GM19351 (cell line): Measurements from ENCODE around the gene KNSTRN.
A peak's percentile ranks its signal among the peaks of the same experiment; 100 is the strongest.

ENCODE experiments used
- ATAC-seq: cut with Tn5 transposase; IDR thresholded peaks from one replicate; pipeline ENCODE4 v1.9.1; 2021; ENCODE audit warnings: mild to moderate bottlenecking, moderate library complexity; ENCODE audit not compliant: unreplicated experiment

KNSTRN gene

GRCh38 chr15:40392986-40393948 is 10.7 kb downstream of the KNSTRN start:
- ATAC-seq = no peak

DNA sequence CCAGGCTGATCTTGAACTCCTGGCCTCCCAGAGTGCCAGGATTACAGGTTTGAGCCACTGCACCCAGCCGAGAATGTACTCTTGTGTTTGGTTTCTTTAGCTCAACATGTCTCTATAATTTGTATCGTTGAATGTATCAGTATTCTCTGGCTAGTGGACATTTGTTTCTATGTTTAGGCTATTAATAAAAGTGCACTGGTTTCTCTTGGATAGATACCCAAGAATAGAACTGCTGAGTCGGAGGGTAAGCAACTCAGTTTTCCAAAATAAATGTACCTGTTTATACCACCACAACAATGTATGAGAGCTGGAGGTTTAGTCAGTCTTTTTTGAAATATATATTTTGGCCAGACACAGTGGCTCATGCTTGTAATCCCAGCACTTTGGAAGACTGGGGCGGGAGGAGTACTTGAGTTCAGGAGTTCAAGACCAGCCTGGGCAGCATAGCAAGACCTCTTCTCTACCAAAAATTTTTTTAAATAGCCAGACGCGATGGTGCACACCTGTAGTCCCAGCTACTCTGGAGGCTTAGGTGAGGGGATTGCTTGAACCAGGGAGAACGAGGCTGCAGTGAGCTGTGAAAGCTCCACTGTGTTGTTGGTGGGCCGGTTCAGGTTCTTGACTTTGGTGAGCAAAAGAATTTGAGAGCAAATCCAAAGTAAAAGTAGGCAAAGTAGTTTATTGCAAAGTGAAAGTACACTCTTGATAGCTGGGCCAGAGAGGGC is 15.3 kb downstream of the KNSTRN start:
- no peak for ATAC-seq

DNA sequence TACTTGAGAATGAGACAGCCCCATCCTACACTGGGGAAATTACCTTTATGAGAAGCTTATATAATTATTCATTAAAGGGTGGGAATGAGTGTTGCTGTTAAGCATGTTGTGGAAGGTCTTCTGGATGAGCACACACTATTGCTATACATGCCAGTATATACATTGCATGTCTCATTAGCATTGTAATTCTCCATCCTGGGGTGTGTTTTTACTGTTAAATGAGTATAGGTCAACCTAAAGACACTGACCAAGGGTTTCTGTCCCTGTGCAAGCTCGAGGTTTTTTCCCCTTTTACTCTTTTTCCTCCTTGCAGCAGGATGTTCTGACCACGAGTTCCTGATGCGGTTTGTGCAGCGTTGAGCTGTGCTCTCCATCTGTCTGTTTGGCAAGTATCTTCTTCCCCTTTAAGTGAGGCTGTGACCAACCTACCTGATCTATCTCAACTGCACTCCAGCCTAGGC is 15.9 kb downstream of the KNSTRN start:
- ATAC-seq = peak; percentile 84

- ATAC-seq = no peak
These were observed 16.8 kb downstream of the KNSTRN start for GRCh38 chr15:40399370-40399769.

GRCh38 chr15:40405501-40406381 is 23.2 kb downstream of the KNSTRN start, which contains the start of gene IVD:
Gene IVD, plus strand, starts transcription at chr15:40405795. Its CDS starts 33 bp downstream, at chr15:40405828.
- ATAC-seq = peak; percentile 76

DNA sequence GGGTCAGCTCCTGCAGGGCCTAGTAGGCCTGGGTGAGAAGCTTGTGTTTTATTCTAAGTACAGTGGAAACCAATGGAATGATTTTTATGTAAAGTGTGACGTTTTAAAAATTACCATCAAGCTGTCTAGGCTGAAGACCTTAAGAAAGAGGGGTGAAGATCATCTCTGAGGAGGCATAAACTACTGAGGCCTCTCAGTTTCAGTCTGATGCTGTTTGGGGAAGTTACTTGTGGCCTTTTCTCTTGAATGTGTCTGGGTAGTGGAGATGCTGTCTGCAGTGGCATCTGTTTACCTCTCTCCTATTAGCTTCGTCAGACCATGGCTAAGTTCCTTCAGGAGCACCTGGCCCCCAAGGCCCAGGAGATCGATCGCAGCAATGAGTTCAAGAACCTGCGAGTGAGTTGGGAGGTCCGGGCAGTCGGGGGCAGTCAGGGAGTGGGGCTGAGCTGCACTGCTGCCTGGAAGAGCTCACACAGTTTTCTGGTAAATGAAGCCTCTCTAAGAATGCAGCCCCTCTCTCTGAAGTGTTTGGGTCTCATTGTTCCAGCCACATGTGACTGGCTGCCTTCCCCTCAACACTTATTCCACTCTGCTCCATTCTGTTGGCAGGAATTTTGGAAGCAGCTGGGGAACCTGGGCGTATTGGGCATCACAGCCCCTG is 24.9 kb downstream of the KNSTRN start:
- ATAC-seq = peak; percentile 59

GRCh38 chr15:40409366-40409765 is 26.8 kb downstream of the KNSTRN start:
- no peak for ATAC-seq

- ATAC-seq = no peak
These were observed 28.0 kb downstream of the KNSTRN start for GRCh38 chr15:40410476-40410875.

DNA sequence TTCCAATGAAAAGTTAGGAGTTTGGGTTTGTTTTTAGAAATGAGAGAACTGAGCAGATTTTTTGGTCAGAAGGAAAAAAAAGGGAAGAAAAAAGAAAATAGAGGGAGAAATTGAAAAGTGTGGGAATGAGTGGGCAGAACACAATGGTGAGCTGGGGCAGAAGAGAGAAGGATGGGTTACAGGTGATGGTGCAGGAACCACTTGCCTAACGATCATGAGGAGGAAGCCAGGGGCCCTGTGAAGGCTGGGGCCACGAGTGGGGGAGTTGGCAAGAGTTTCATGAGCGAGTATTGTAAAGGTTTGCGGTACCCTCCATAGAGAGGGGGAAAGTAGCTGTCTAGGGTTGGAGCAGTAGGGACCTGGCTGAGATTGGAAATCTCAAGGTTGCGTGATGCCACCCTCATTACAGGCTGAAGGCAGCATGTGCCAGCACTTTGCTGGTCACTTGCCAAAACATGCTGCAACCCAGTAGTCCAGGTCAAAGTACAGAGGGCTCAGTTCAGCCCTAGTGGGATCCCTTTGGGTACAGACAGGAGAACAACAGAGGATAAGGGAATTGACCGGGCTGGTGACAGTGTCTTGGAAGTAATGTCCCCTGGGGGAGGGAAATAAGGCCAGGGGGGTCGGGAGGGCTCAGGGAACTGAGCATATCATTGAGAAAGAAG is 29.7 kb downstream of the KNSTRN start:
- no peak for ATAC-seq

GRCh38 chr15:40413036-40413435 is 30.5 kb downstream of the KNSTRN start:
- no peak for ATAC-seq

GRCh38 chr15:40414816-40415215 is 32.3 kb downstream of the KNSTRN start:
- ATAC-seq = no peak

DNA sequence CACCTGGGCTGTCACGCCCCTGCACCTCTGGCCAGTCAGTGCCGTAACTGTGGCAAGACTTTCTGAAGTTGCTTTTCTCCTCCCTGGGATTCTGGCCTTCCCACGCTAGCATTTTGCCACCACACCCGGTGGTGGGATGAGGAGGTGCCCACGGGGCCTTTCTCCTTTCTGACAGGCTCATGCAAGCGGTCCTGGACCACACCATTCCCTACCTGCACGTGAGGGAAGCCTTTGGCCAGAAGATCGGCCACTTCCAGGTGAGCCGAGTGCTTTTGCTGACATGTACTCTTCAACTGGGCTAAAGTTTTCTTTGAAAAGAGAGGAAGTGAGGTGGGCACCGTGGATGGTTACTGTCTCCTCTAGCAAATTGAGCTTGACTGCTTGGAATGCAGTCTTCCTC is 32.7 kb downstream of the KNSTRN start:
- no peak for ATAC-seq

- ATAC-seq = no peak
These were observed 33.5 kb downstream of the KNSTRN start for GRCh38 chr15:40416056-40416455.

GRCh38 chr15:40418126-40418525 is 35.6 kb downstream of the KNSTRN start:
- no peak for ATAC-seq

DNA sequence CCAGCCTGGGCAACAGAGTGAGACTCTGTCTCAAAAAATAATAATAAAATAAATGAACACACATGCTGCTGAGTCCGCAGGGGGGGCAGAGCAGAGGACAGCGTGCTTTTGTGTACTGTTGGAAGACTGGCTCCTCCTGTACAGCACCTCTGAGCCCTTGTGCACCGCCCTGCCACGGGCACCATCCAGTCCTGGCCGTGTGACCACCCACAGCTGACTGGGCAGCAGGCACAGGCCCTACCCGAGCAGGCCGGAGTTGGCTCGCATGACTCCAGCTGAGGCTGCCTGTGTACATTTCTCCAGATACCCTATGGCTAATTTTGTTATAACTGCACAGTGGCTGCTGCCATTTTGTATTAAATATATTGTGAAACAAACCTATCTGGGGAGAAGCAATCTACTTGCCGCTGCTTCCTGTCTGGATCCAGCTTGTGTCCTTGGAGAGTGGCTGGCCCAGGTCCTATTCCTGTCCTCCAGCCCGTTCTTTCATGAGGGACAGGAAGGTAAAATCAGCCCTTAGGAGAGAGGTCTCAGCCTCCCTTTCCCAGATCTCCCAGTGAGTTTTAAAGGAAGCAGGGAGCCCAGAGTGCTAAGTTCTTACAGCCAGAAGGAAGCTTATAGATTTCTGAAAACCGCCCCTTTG is 37.7 kb downstream of the KNSTRN start:
- no peak for ATAC-seq

GRCh38 chr15:40420793-40421192 is 38.3 kb downstream of the KNSTRN start:
- no peak for ATAC-seq

DNA sequence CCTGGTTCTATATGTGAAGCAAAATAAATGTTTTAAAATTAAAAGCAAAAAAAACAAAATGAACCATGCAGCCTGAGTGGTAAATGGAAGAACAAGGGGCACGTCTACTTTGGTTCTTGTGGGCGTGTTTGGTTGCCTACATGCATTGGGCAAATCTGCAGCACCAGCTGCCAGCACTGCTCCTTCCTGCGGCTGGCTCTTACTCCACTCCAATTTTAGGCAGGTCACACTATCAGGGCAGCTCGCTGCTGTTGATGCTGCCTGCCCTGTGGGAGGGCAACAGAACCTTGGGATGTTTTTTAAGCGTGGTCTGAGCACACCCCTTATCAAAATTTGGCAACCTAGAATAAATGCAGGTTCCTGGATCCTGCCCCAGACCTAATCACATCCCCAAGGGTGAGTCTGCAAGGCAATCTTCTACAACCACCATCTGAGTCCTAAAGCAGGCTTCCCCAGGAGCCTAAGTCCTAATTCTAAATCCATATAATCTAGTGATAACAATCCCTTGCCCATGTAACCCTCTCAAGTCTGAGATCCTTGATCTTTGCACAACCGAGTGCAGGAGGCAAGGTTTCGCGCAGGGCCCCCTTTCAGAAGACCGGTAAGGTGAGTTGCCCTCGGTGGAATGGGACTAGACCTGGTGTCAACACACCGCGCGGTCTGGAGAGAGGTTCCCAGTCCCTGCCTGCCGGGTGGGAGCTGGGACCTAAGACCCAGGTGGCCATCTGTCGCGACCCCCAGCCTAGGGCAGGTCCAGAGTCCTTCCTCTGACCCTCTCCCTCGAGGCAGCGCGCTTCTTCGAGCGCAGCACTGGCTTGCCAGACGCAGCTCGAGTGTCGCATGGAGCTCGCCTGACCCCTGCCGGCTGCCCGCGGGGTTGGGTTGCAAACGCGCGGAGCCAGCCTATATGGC is 39.0 kb downstream of the KNSTRN start:
- ATAC-seq = peak; percentile 79

DNA sequence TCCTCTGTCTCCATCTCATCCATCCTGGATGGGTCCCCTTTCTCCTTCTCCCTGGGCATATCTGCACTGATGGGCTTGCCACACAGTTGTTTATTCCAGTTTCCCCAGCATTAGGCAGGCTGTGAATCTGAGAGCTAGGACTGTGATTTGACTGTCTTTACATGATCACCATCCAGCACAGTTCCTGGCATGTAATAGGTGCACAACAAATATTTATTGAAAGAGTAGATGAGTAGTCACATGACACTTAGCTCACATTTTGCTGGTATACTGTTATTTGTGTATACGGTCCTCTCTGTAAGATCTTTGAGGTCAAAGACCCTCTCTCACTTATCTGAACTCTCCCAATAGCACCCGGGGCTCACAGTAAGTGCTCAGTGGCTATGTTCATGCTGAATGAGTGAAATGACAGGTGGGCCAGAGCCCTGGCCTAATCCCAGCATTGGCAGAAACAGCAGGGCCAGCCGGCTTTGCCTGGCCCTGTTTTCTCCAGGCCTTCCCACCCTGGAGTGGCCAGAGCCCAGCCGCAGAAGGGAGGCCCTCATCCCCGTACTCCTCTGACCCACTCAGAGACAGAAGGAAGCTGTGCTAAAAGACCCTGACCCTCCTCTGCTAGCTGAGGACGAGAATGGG is 42.1 kb downstream of the KNSTRN start:
- no peak for ATAC-seq
